ENCODE results near the gene DIS3L2.

DIS3L2 gene

GRCh38 chr2:232276733-232277313, 315.3 kb downstream of the DIS3L2 start:
- no peak for DNase-seq

DNA sequence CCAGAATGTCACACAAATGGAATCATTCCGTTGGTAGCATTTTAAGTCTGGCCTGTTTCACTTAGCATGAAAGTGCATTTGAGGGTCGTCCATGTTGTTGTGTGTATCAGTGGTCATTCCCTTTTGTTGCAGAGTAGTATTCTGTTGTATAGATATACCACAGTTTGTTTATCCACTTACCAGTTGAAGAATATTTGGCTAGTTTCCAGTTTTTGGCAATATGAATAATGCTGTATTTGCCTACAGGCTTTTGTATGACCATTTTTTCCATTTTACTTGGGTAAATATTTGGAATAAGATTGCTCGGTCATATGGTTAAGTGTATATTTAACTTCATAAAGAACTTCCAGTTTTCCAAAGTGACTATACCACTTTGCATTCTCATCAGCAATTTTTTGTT, 317.0 kb downstream of the DIS3L2 start:
- no peak for DNase-seq

DNA sequence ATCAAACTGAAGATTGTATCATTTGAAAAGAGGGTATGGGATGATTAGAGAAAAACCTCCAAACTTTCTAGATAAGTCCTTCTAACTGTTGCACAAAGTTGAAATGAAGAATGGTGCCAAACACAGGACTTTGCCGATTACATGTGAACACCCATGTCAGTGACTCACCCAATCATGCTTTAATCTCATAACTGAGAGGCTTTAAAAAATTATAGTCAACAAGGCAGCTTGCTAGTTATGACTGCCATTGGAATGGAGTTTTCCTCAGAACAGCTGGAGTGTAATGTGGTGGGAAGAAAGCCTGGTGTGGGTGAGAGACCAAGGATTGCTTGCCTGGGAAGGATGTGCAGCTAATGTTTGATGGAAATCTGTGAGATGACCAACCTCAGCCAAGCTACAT, 318.8 kb downstream of the DIS3L2 start:
- DNase-seq: no peak

DNA sequence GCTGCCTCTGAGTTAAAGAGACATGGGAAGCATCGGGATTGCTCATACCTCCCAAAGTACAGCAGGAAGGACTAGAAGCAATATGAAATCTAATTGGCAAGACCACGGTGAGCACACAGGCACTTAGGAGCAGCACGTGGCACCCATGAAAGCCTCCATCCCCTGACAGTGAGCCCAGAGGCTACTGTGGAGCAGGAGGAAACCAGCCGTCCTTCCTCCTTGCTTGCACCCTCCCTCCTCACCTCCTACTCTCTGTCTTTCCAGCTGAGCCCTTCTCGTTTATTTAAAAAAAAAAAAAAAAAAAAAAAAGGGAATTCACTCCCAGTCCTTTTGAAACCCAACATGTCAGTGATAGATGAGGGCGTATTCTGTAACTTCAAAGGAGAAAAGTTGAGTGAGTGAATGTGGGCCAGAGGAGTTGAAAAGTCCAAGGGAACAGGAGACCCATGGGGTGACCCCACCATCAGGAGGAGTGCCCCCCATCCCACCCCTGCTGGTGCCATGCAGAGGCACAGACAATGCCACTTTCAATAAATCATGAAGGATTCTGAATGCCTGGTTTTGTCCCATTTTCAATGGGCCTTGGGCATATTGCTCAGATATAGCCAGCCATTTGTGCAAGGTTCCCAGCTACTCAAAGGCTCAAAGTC, 320.5 kb downstream of the DIS3L2 start:
- no peak for DNase-seq

GRCh38 chr2:232282508-232283055, 321.1 kb downstream of the DIS3L2 start:
- DNase-seq: peak in 2 of 3 donors; percentile 7 to 8

- no peak for DNase-seq
Observed at GRCh38 chr2:232286001-232286868, 324.7 kb downstream of the DIS3L2 start.

GRCh38 chr2:232287316-232287715, 325.8 kb downstream of the DIS3L2 start:
- DNase-seq: no peak

GRCh38 chr2:232288489-232289030, 327.0 kb downstream of the DIS3L2 start:
- no peak for DNase-seq

GRCh38 chr2:232290668-232291067, 329.2 kb downstream of the DIS3L2 start:
- no peak for DNase-seq

GRCh38 chr2:232291343-232291742, 329.8 kb downstream of the DIS3L2 start:
- no peak for DNase-seq

- peak; percentile 62 to 82 (median 74) for DNase-seq
Observed at GRCh38 chr2:232292395-232293154, 331.1 kb downstream of the DIS3L2 start.

GRCh38 chr2:232293191-232293590, 331.7 kb downstream of the DIS3L2 start:
- DNase-seq: no peak

DNA sequence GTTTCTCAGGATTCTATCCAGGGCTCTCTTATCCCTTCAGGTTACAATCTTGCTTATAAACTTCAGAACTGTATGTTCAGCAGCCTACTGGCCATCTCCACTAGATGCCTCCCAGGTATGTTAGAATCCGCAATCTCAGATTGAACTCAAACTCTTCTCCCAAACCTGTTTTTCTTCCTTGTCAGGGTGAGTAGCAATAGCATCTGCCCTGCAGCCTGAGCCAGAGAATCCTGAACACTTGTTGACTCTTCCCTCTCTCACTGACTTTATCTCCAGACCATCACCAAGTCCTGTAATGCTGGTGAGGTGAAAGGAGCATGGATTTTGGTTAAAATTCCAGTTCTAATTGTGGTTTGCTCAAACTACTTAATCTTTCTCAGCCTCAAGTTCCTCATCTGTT, 334.5 kb downstream of the DIS3L2 start:
- no peak for DNase-seq

DNA sequence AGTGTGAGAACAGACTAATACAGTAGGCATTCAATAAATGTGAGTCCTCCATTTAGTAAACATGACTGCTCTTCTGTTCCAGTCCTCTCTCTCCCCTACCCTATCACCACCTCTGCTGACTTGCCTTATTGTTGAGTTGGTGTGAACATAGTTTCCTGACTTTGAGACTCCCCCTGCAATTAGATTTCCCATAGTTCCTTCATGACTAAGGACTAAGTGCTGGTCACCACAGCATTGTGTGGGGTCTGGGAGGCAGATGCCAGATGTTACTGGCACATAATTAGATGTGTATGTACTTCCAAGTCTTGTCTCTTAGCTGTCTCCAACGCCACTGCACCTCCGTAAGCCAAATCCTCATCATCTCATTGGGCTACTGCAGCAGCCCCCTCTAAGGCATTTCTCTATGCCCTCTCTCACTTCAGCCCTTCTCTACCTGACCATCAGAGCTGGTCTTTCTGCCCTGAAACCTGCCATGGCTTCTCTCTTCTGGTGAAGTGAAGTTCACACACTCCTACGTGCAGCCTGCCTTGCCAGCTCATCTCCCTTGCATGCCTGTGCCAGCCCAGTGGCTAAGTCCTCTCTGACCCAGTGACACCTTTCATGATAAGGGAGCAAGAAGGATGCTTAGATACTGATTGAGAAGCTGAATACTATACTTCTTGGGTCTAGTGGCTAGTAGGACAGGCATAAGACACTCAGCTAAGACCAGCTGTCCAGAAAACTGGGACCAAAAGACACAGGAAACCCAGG, 335.4 kb downstream of the DIS3L2 start:
- no peak for DNase-seq

DNA sequence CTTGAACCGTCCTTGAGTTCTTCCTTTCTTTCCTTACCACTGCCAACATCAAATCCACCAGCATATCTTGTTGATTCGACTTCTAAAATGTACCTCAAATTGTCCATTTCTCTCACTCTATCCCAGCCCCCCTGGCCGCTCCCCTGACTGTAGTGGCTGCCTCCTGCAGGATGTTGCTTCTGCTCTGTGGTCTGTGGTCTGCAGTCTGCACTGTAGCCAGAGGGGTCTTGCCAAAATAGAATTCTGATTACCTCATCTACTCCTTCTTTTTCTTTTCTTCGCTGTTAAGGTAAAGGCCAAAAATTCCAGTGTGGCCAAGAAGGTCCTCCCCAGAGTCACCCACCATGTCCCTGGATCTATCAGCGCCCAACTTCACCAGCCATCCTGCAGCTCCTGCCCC, 337.6 kb downstream of the DIS3L2 start:
- no peak for DNase-seq

DNA sequence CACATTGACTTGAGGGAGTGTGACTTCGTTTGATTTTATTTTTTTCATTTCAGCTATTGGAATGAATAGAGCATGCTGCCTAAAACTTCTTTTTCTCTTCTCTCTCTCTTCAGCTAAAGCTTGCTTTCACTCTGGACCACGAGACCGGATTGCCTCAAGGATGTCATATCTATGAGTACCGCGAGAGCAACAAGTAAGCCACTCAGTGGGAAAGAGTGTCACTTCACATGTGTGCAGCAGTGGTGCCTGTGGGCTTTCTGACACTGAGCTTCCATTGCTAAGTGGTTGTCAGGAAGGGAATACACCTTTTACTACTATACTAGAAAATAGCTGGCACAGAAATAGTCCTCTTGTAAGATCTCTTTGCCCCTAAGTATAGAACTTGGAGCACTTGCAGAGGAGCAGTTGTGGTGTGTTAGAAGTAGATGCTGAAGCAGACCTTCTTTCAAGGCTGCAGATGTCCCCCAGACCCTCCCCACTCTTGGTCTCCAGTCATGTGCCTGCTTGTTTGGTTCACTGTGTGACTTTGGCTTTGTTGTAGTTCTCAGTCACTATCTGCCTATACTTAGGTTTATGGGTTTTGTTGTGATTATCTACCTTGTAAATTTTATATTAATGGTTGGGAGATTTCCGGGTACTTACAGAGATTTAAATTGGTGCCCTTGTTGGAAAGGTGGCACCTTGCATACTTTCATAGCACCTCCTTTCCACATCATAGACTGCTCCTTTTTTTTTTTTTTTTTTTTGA, 338.6 kb downstream of the DIS3L2 start:
- no peak for DNase-seq

- peak; percentile 47 to 58 (median 48) for DNase-seq
Observed at GRCh38 chr2:232300894-232301387, 339.4 kb downstream of the DIS3L2 start.

DNA sequence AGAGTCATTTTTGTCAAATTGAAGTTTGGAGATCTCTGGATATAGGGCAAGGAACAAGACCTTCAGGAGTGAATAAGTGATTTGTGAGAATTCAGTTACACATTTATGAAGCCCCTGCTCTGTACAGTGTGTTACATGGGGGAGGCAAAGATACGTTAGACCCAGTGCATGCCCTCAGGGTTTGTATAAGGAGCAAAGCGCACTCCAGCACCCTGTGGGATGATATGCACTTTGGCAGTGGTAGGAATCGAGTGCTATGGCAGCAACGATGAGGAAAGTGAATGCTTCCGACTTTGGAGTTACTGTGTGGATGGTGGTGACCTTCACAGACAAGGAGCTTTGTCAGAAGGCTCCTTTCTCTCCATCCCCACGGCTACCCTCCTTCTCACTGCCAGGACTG, 342.7 kb downstream of the DIS3L2 start:
- no peak for DNase-seq

DNA sequence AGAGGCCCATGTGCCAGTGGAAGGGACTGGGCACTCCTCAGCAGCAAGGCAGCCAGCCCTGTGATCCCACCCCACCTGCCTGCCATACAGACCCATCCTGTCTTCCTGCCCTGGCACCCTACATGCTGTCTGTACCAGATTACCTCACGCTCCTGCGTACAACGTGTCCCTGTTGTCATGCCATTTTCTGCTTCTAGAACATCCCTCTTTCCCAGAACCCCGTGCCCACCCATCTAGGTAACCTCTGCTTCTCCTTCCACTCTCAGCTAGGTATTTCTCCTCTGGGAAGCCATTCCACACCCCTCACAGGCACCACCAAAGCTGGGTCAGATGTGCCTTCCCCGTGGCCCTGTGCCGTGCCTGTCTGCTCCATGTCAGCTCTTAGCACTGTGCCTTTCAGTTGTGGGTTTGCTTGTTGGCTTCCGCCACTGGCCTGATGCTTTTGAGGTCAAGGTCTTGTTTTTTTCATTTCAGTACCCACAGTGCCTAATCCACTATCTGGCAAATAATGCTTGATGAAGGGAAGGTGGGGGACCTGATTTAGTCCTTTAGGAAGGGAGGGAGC, 345.3 kb downstream of the DIS3L2 start:
- no peak for DNase-seq

DNA sequence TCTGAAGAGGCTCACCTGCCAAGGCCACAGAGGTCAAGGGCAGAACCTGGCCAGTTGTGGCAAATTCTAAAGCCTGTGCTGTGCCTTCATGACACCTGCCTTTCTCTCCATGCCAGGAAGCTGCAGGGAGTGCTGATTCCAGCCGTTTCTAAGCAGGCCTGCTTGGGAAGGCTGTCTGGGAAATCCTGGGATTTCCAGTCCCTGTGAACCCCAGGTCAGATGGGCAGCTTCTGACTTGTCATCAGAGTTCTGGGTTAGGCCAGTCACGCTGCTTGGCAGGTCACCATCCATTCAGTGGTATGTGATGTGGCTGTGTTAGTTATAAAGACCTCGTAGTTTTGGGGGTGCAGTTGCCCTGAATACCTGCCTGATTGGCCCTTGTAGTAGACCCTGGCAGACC, 346.3 kb downstream of the DIS3L2 start:
- DNase-seq: no peak

DNA sequence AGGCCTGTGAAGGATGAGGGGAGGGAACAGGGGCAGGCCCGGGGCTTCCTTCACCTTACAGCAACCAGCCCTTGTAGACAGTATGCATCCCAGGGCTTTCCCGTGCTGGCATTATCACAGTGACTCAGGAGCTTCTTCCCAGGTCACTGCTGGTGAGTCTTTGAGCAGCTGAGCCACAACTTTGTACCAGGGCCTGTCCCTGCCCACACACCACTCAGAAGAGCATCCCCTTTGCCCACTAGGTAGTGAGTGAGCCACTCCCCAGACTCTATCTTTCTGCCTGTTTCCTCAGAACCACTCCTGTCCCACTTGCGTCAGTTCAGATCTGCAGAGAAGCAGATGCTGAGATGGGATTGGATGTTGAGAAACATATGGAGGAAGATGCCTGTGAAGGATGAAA, 347.5 kb downstream of the DIS3L2 start:
- no peak for DNase-seq

All from suppressor macrophage treated with lipopolysaccharide for 1 hour (primary cell).